Keratinocyte (primary cell): Measurements from ENCODE around the gene FRY. TPM values are rescaled to one million over a fixed set of nuclear protein-coding genes. Genes with fewer than 3 reads are reported as not detected.

Source experiments
- DNase-seq: peaks from one replicate; pipeline ENCODE4 v3.0.0-alpha.2; 2011; ENCODE audit warnings: low read depth, missing footprints, low spot score
- FAIRE-seq: peaks from 2 replicates; lab custom pipeline; 2011; peaks lifted over from hg19 to GRCh38; lab: Jason Lieb, UNC
- H2AFZ ChIP-seq: 2 replicates; pipeline ENCODE4 v1.6.0; 2012; ENCODE audit warnings: low read length, control low read depth, inconsistent platforms; ENCODE audit not compliant: control insufficient read depth
- H3K27ac ChIP-seq: 2 replicates; pipeline ENCODE4 v1.5.1; 2011; ENCODE audit warnings: low read length; ENCODE audit not compliant: control insufficient read depth, insufficient read depth
- H3K27me3 ChIP-seq: 3 replicates; pipeline ENCODE4 v1.6.0; 2011; ENCODE audit warnings: low read length; ENCODE audit not compliant: control insufficient read depth, insufficient read depth; ENCODE audit errors: extremely low read depth
- H3K36me3 ChIP-seq, 2 experiments: 2 replicates in 1 of 2; 3 replicates in 1 of 2; pipeline ENCODE4 v1.5.1; 2011; ENCODE audit warnings: low read length in 2 of 2, mild to moderate bottlenecking in 1 of 2; ENCODE audit not compliant: control insufficient read depth in 2 of 2, insufficient read depth in 2 of 2; ENCODE audit errors: extremely low read depth in 1 of 2
- H3K4me1 ChIP-seq: 3 replicates; pipeline ENCODE4 v1.5.1; 2011; ENCODE audit warnings: low read length; ENCODE audit not compliant: control insufficient read depth, insufficient read depth; ENCODE audit errors: extremely low read depth
- H3K4me2 ChIP-seq: 3 replicates; pipeline ENCODE4 v1.6.0; 2011; ENCODE audit warnings: low read depth, low read length; ENCODE audit not compliant: control insufficient read depth, insufficient read depth; ENCODE audit errors: extremely low read depth
- H3K4me3 ChIP-seq, 3 experiments: fragments of 200-600 bp in 1 of 3; sonication (generic) in 1 of 3; 2 replicates in 2 of 3; 3 replicates in 1 of 3; pipeline ENCODE4 v1.5.1; 2011 to 2016; ENCODE audit warnings: low read length in 3 of 3, mild to moderate bottlenecking in 3 of 3, control low read depth in 2 of 3, inconsistent platforms in 1 of 3, low read depth in 1 of 3, mixed read lengths in 1 of 3, mixed run types in 1 of 3, moderate library complexity in 1 of 3; ENCODE audit not compliant: control insufficient read depth in 2 of 3, insufficient read depth in 2 of 3; ENCODE audit errors: extremely low read depth in 1 of 3
- H3K79me2 ChIP-seq: 2 replicates; pipeline ENCODE4 v1.6.0; 2012; ENCODE audit warnings: low read length; ENCODE audit not compliant: control insufficient read depth, insufficient read depth
- H3K9ac ChIP-seq: 3 replicates; pipeline ENCODE4 v1.6.0; 2011; ENCODE audit warnings: low read length; ENCODE audit not compliant: control insufficient read depth, insufficient read depth; ENCODE audit errors: extremely low read depth
- H3K9me1 ChIP-seq: 3 replicates; pipeline ENCODE4 v1.6.0; 2011; ENCODE audit warnings: low read length; ENCODE audit not compliant: control insufficient read depth, insufficient read depth; ENCODE audit errors: extremely low read depth
- H3K9me3 ChIP-seq: 2 replicates; pipeline ENCODE4 v1.5.1; 2012; ENCODE audit warnings: low read depth, low read length; ENCODE audit not compliant: control insufficient read depth
- H4K20me1 ChIP-seq: 3 replicates; pipeline ENCODE4 v1.6.0; 2011; ENCODE audit warnings: low read length; ENCODE audit not compliant: control insufficient read depth, insufficient read depth; ENCODE audit errors: extremely low read depth
- EZH2 ChIP-seq: IDR thresholded peaks from one replicate; pipeline ENCODE4 v1.6.1; 2012; ENCODE audit warnings: inconsistent platforms, mild to moderate bottlenecking, low read length, moderate library complexity
- dilution Hi-C: fragments of 300-500 bp; cut with MboI; formaldehyde crosslinking; loops from one replicate; pipeline ENCODE4 v1.7.0; 2020; ENCODE audit warnings: low sequenced_read_pairs; ENCODE audit not compliant: extremely low pct_ligation_motif_present
- polyA plus RNA-seq, 5 experiments: library from polyadenylated mRNA; depleted of rRNA in 3 of 5; stranded (reverse) in 3 of 5; stranded (forward) in 1 of 5; unstranded in 1 of 5; fragments of >200 nt; gene quantifications; 1 replicate in 1 of 5; 2 replicates in 3 of 5; 3 replicates in 1 of 5; pipeline versions ENCODE4 v1.2.1 to v1.2.3, GENCODE V29; 2011 to 2012; ENCODE audit warnings: missing spikeins in 2 of 5, low read depth in 1 of 5, low replicate concordance in 1 of 5
- TF ChIP-seq, protein P1 (sequence below), 3 experiments: IDR thresholded peaks in 1 of 3; conservative IDR thresholded peaks in 1 of 3; optimal IDR thresholded peaks in 1 of 3; 2 replicates in 2 of 3; 3 replicates in 1 of 3; pipeline versions ENCODE3 to v1.5.1; 2011; ENCODE audit warnings: low read length in 3 of 3, mild to moderate bottlenecking in 3 of 3, moderate library complexity in 2 of 3, control low read depth in 1 of 3, inconsistent platforms in 1 of 3; ENCODE audit not compliant: insufficient read depth in 2 of 3; ENCODE audit errors: extremely low read depth in 1 of 3

Gene FRY
- polyA plus RNA-seq, 1 donor (not counting 4 experiments of a cell fraction or from before 2014, with no cell fraction given): 0.80 TPM

DNA sequence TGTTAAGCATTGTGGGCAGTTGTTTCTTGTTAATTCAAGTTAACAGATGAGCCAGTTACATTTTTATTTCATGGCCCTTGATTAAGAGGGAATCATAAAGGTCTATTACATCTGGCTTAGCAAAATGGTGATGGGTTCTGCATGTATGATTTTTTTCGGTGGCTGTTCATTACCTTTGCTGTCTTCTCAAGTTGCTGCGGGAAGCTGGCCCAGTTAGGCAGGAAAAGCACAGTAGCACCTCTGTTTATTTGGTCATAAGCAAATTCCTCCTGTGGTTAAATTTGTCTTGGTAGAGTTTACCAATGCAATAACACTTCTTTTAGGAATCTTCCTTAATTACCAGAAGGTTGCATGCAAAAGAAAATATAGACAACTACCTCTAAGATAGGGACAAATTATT lies 104.5 kb downstream of the FRY start:
- no peak overlapping the region for H3K27ac ChIP-seq
- H3K79me2 ChIP-seq: no peaks in the 10 kb centered on the region
- dilution Hi-C loops: no loop called here

DNA sequence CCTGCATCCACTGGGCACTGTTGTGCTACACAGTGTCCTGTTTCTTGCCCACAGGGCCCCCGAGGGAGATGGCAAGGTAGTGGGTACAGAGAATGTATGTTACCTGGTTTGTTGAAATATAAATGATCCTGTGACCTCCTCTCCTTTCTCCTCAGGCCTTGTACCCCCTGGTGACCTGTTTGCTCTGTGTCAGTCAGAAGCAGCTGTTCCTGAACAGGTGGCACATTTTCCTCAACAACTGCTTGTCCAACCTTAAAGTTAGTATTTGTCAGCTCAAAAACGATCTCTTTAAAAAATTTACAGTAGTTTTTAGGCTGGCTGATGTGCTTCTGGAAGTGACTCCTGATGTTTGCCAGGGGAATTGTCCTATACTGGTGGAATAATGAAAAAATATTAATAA lies 105.1 kb downstream of the FRY start:
- no peaks in the 10 kb centered on the region for H3K79me2 ChIP-seq
- no peak overlapping the region for H3K9ac ChIP-seq
- no peak overlapping the region for H3K27ac ChIP-seq
- H3K4me3 ChIP-seq: no peak overlapping the region
- no peak overlapping the region for H3K4me2 ChIP-seq
- no peaks in the 10 kb centered on the region for H3K9me1 ChIP-seq
- TF ChIP-seq EZH2: no peak
- dilution Hi-C loops: no loop called here
- H3K9me3 ChIP-seq: no peaks in the 10 kb centered on the region
- DNase-seq: no peak
- H2AFZ ChIP-seq: no peak overlapping the region
- no peaks in the 10 kb centered on the region for H3K36me3 ChIP-seq
- FAIRE-seq: no peak
- no peaks in the 10 kb centered on the region for H3K27me3 ChIP-seq
- no peaks in the 10 kb centered on the region for H4K20me1 ChIP-seq
- no peaks in the 10 kb centered on the region for H3K4me1 ChIP-seq

More for the DNA sequence above, 104.5 kb downstream of the FRY start:
- no peaks in the 10 kb centered on the region for H4K20me1 ChIP-seq
- H3K4me3 ChIP-seq: no peak overlapping the region
- no peaks in the 10 kb centered on the region for H3K4me1 ChIP-seq
- no peaks in the 10 kb centered on the region for H3K27me3 ChIP-seq
- H3K9me1 ChIP-seq: no peaks in the 10 kb centered on the region
- H3K9me3 ChIP-seq: no peaks in the 10 kb centered on the region
- DNase-seq (no peak), FAIRE-seq (no peak)
- no peak overlapping the region for H2AFZ ChIP-seq
- TF ChIP-seq EZH2: no peak
- TF ChIP-seq, protein P1, sequence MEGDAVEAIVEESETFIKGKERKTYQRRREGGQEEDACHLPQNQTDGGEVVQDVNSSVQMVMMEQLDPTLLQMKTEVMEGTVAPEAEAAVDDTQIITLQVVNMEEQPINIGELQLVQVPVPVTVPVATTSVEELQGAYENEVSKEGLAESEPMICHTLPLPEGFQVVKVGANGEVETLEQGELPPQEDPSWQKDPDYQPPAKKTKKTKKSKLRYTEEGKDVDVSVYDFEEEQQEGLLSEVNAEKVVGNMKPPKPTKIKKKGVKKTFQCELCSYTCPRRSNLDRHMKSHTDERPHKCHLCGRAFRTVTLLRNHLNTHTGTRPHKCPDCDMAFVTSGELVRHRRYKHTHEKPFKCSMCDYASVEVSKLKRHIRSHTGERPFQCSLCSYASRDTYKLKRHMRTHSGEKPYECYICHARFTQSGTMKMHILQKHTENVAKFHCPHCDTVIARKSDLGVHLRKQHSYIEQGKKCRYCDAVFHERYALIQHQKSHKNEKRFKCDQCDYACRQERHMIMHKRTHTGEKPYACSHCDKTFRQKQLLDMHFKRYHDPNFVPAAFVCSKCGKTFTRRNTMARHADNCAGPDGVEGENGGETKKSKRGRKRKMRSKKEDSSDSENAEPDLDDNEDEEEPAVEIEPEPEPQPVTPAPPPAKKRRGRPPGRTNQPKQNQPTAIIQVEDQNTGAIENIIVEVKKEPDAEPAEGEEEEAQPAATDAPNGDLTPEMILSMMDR (optimal IDR thresholded peaks at IDR 0.05 in 1 of 3, IDR thresholded peaks at IDR 0.05 in 1 of 3, conservative IDR thresholded peaks at IDR 0.05 in 1 of 3; ENCODE audit: extremely low read depth in 1 of 3, insufficient read depth in 2 of 3, low read length in 3 of 3): no peak
- H3K9ac ChIP-seq: no peak overlapping the region
- no peaks in the 10 kb centered on the region for H3K36me3 ChIP-seq
- no peak overlapping the region for H3K4me2 ChIP-seq

DNA sequence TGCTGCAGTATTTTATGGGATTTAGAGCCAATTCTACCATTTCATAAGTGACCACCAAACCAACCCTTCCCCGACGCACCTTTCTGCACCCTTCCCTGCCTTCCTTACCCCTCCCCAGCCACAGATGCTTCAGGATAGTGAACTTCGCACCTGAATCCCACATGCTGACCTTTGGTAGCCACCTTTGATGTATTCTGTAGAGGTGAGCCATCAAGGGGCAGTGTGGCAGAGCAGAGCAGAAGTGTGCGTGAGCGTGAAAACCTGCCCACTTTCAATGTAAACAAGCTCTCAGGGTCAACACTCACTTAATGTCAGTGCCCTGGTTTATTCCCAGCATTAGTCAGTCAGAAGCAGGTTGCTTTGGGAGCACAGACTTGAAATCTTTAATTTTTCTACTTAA lies 107.7 kb downstream of the FRY start:
- H3K4me1 ChIP-seq: peaks cover 3% of the 10 kb centered on the region
- H3K9me3 ChIP-seq: no peaks in the 10 kb centered on the region
- no peaks in the 10 kb centered on the region for H4K20me1 ChIP-seq
- H3K9me1 ChIP-seq: no peaks in the 10 kb centered on the region
- no peaks in the 10 kb centered on the region for H3K36me3 ChIP-seq
- H3K9ac ChIP-seq: no peak overlapping the region
- H3K27ac ChIP-seq: no peak overlapping the region
- TF ChIP-seq, protein P1 (optimal IDR thresholded peaks at IDR 0.05 in 1 of 3, IDR thresholded peaks at IDR 0.05 in 1 of 3, conservative IDR thresholded peaks at IDR 0.05 in 1 of 3; ENCODE audit: extremely low read depth in 1 of 3, insufficient read depth in 2 of 3, low read length in 3 of 3): no peak
- TF ChIP-seq EZH2: no peak
- DNase-seq: no peak
- no peak for FAIRE-seq
- no peaks in the 10 kb centered on the region for H3K27me3 ChIP-seq
- no peak overlapping the region for H3K4me3 ChIP-seq
- H3K4me2 ChIP-seq: no peak overlapping the region
- no peak overlapping the region for H2AFZ ChIP-seq
- dilution Hi-C loops: no loop called here
- H3K79me2 ChIP-seq: no peaks in the 10 kb centered on the region
